ENCODE results near the gene FOXB2.

The FOXB2 gene

GRCh38 chr9:76996700-76997099 is 22.8 kb upstream of the FOXB2 start:
- TF ChIP-seq ZC3H10 (CRISPR knock-in tag; IDR thresholded peaks at IDR 0.05) (no peak), GLIS3 (CRISPR knock-in tag; IDR thresholded peaks at IDR 0.05) (no peak), CSRNP3 (CRISPR knock-in tag; IDR thresholded peaks at IDR 0.05) (no peak), CSDC2 (CRISPR knock-in tag; IDR thresholded peaks at IDR 0.05) (no peak), OSR1 (CRISPR knock-in tag; IDR thresholded peaks at IDR 0.05) (no peak), RARB (CRISPR knock-in tag; IDR thresholded peaks at IDR 0.05) (no peak), PPARA (CRISPR knock-in tag; IDR thresholded peaks at IDR 0.05; ENCODE audit: borderline replicate concordance) (no peak)
- ATAC-seq, result peak; percentile 86

- no peak for TF ChIP-seq ZFP30 (CRISPR knock-in tag; IDR thresholded peaks at IDR 0.05)
- no peak for ATAC-seq
These were observed 20.2 kb upstream of the FOXB2 start for GRCh38 chr9:76999261-76999660.

GRCh38 chr9:77000330-77000729 is 19.1 kb upstream of the FOXB2 start:
- TF ChIP-seq OSR1 (CRISPR knock-in tag; IDR thresholded peaks at IDR 0.05), result no peak
- no peak for ATAC-seq

GRCh38 chr9:77003366-77003765 is 16.1 kb upstream of the FOXB2 start:
- TF ChIP-seq ESRRG (CRISPR knock-in tag; IDR thresholded peaks at IDR 0.05) (no peak), TOX (CRISPR knock-in tag; IDR thresholded peaks at IDR 0.05; ENCODE audit: borderline replicate concordance) (no peak), RARB (CRISPR knock-in tag; IDR thresholded peaks at IDR 0.05) (no peak), ZNF565 (CRISPR knock-in tag; conservative IDR thresholded peaks at IDR 0.05; ENCODE audit: low read depth) (no peak)
- ATAC-seq, result no peak

- TF ChIP-seq ZNF70 (CRISPR knock-in tag; IDR thresholded peaks at IDR 0.05) (no peak), GLIS3 (CRISPR knock-in tag; IDR thresholded peaks at IDR 0.05) (no peak), ARNTL (CRISPR knock-in tag; IDR thresholded peaks at IDR 0.05; ENCODE audit: borderline replicate concordance, low read depth) (no peak), SNAI2 (CRISPR knock-in tag; IDR thresholded peaks at IDR 0.05) (no peak), ZC3H10 (CRISPR knock-in tag; IDR thresholded peaks at IDR 0.05) (no peak), PATZ1 (CRISPR knock-in tag; IDR thresholded peaks at IDR 0.05; ENCODE audit: borderline replicate concordance) (no peak), BACH2 (CRISPR knock-in tag; IDR thresholded peaks at IDR 0.05; ENCODE audit: borderline replicate concordance) (no peak), ZNF565 (CRISPR knock-in tag; conservative IDR thresholded peaks at IDR 0.05; ENCODE audit: low read depth) (no peak), TCF4 (CRISPR knock-in tag; IDR thresholded peaks at IDR 0.05; ENCODE audit: borderline replicate concordance) (no peak), ZFP3 (CRISPR knock-in tag; IDR thresholded peaks at IDR 0.05) (no peak), RARB (CRISPR knock-in tag; IDR thresholded peaks at IDR 0.05) (no peak), TOX (CRISPR knock-in tag; IDR thresholded peaks at IDR 0.05; ENCODE audit: borderline replicate concordance) (no peak), ISL1 (CRISPR knock-in tag; IDR thresholded peaks at IDR 0.05) (no peak), POU6F1 (CRISPR knock-in tag; IDR thresholded peaks at IDR 0.05; ENCODE audit: borderline replicate concordance, low read depth) (no peak), ZNF8 (CRISPR knock-in tag; IDR thresholded peaks at IDR 0.05) (no peak), CREB5 (CRISPR knock-in tag; IDR thresholded peaks at IDR 0.05; ENCODE audit: low read depth) (no peak), CSRNP3 (CRISPR knock-in tag; IDR thresholded peaks at IDR 0.05) (no peak), TSHZ2 (CRISPR knock-in tag; IDR thresholded peaks at IDR 0.05) (no peak), CSDC2 (CRISPR knock-in tag; IDR thresholded peaks at IDR 0.05) (no peak)
- no peak for ATAC-seq
These were observed 14.2 kb upstream of the FOXB2 start for GRCh38 chr9:77005216-77005615.
